ENCODE measurements around the gene DAAM1.

The DAAM1 gene

DNA sequence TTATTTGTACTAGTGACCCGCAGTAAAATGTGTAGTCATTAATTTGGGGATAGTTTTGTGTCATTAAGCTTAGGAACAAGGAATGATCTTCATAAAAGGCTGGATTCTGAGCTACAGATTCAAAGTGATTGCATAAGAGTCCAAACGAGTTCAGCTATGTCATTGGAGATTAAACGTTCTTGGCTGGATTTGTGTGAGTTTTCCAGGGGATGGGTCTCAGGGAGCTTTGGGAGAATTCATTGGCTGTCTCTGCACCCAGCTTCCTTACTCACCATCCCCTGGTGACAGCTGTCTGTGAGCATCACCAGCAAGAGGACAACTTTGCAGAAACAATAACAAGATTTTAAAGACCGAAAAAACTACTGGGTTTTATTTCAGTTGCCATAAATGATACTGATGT is 130.4 kb downstream of the DAAM1 start:
- Mint-ChIP-seq H3K27me3 (ENCODE audit: low read depth, poor library complexity) (no peaks in the 10 kb centered on the region), H3K36me3 (ENCODE audit: low read depth) (peaks cover 19% of the 10 kb centered on the region), H3K9me3 (no peaks in the 10 kb centered on the region), H3K4me3 (no peak overlapping the region), H3K4me1 (peaks cover 6% of the 10 kb centered on the region), H3K27ac (no peak overlapping the region)
- TF ChIP-seq CTCF (IDR thresholded peaks at IDR 0.05): no peak
- no peak for DNase-seq

DNA sequence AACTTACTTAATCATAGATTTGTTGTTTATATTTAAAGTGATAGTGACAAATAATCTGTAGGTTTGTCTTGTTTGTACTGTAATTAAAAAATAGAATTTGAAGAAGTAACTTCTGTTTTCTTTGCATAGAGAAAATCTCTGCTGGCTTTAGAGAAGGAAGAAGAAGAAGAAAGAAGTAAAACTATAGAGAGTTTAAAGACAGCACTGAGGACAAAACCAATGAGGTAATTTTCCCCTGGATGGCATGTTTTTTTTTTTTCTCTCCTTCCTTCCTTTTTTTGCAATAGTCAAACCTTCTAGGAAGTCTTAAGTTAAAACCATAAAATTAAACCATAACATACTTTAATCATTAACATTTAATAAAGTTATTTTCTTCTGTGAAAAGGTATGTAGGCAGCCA is 131.9 kb downstream of the DAAM1 start:
- peaks cover 10% of the 10 kb centered on the region for H3K4me1 Mint-ChIP-seq
- H3K27ac Mint-ChIP-seq: no peak overlapping the region
- no peak for TF ChIP-seq CTCF (IDR thresholded peaks at IDR 0.05)
- no peaks in the 10 kb centered on the region for H3K27me3 Mint-ChIP-seq (ENCODE audit: low read depth, poor library complexity)
- H3K9me3 Mint-ChIP-seq: no peaks in the 10 kb centered on the region
- DNase-seq: no peak
- peaks cover 28% of the 10 kb centered on the region for H3K36me3 Mint-ChIP-seq (ENCODE audit: low read depth)
- no peak overlapping the region for H3K4me3 Mint-ChIP-seq

DNA sequence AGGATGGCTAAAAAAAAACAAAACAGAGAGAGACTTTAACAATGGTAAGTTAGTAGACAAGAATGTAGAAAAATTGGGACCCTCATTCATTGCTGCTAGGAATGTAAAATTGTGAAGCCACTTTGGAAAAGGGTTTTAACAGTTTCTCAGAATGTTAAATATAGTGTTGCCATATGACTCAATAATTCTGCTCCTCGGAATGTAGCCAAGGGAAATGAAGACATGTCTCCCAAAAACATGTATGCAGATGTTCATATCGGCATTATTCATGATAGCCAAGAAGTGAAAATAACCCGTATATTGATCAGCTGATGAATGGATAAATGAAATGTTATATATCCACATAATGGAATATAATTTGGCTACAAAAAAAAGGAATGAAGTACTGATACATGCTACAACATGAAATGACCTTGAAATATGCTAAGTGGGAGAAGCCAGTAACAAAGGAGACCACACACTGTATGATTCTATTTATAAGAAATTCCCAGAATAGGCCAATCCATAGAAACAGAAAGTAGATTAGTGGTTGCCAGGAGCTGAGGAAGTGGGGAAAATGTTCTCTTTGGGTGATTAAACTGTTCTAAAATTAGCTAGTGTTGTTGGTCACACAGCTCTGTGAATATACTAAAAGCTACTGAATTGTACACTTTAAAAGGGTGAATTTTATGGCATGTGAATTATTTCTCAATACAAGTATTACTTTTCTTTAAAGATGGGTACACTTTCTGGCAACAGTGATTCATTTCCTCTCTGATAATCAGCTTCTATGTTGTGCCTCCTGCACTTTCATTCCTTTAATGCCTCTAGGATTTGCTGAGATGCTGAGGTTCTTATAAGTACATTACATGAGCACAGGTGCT is 132.5 kb downstream of the DAAM1 start:
- peaks cover 28% of the 10 kb centered on the region for H3K36me3 Mint-ChIP-seq (ENCODE audit: low read depth)

GRCh38 chr14:59321626-59321949 is 133.1 kb downstream of the DAAM1 start:
- Mint-ChIP-seq H3K9me3 (no peaks in the 10 kb centered on the region), H3K36me3 (ENCODE audit: low read depth) (peaks cover 33% of the 10 kb centered on the region), H3K27ac (no peak overlapping the region), H3K27me3 (ENCODE audit: low read depth, poor library complexity) (no peaks in the 10 kb centered on the region), H3K4me1 (peaks cover 10% of the 10 kb centered on the region), H3K4me3 (no peak overlapping the region)
- no peak for TF ChIP-seq CTCF (IDR thresholded peaks at IDR 0.05)
- DNase-seq: no peak

More for the DNA sequence above, 132.5 kb downstream of the DAAM1 start:
- TF ChIP-seq CTCF (IDR thresholded peaks at IDR 0.05): no peak
- H3K27me3 Mint-ChIP-seq (ENCODE audit: low read depth, poor library complexity): no peaks in the 10 kb centered on the region
- H3K4me3 Mint-ChIP-seq: no peak overlapping the region
- DNase-seq: no peak
- no peak overlapping the region for H3K27ac Mint-ChIP-seq
- peaks cover 10% of the 10 kb centered on the region for H3K4me1 Mint-ChIP-seq
- H3K9me3 Mint-ChIP-seq: no peaks in the 10 kb centered on the region

GRCh38 chr14:59325906-59326305 is 137.4 kb downstream of the DAAM1 start:
- peaks cover 68% of the 10 kb centered on the region for H3K36me3 Mint-ChIP-seq (ENCODE audit: low read depth)
- H3K27ac Mint-ChIP-seq: no peak overlapping the region
- TF ChIP-seq CTCF (IDR thresholded peaks at IDR 0.05): no peak
- H3K9me3 Mint-ChIP-seq: no peaks in the 10 kb centered on the region
- peaks cover 10% of the 10 kb centered on the region for H3K4me1 Mint-ChIP-seq
- no peak overlapping the region for H3K4me3 Mint-ChIP-seq
- no peaks in the 10 kb centered on the region for H3K27me3 Mint-ChIP-seq (ENCODE audit: low read depth, poor library complexity)
- no peak for DNase-seq

- Mint-ChIP-seq H3K27ac (no peak overlapping the region), H3K27me3 (ENCODE audit: low read depth, poor library complexity) (no peaks in the 10 kb centered on the region), H3K9me3 (no peaks in the 10 kb centered on the region), H3K4me3 (no peak overlapping the region), H3K4me1 (peaks cover 12% of the 10 kb centered on the region), H3K36me3 (ENCODE audit: low read depth) (peaks cover 71% of the 10 kb centered on the region)
- DNase-seq: no peak
- no peak for TF ChIP-seq CTCF (IDR thresholded peaks at IDR 0.05)
Observed at GRCh38 chr14:59328454-59328853, 140.0 kb downstream of the DAAM1 start.
